PC-9 (cell line): Measurements from ENCODE around the gene FUT3. TPM values are rescaled to one million over a fixed set of nuclear protein-coding genes. Genes with fewer than 3 reads are reported as not detected.

ENCODE experiments used
- BruUV-seq: library from RNA; stranded (reverse); fragments of 400-500 nt; replicated peaks from 2 replicates; lab custom pipeline; 2021; lab: Mats Ljungman, UMichigan
- CTCF ChIA-PET: fragments of 300-600 bp; sonication (Branson Sonifier 250); formaldehyde crosslinking; loops from one replicate; lab custom pipeline; 2022; ENCODE audit warnings: antibody characterized with exemption; lab: Charles Lee
- POLR2A ChIA-PET: fragments of 300-600 bp; sonication (Branson Sonifier 250); formaldehyde crosslinking; loops from one replicate; lab custom pipeline; 2022; ENCODE audit warnings: antibody characterized with exemption; ENCODE audit not compliant: unreplicated experiment; lab: Charles Lee
- DNase-seq, 2 experiments: peaks; one replicate each; pipeline versions ENCODE4 v3.0.0 to v3.0.0-alpha.2; 2015 to 2022; ENCODE audit warnings: mixed read lengths in 1 of 2
- H2AFZ ChIP-seq: fragments of 200-600 bp; sonication (generic); 2 replicates; pipeline ENCODE4 v1.8.1; 2017; ENCODE audit warnings: antibody characterized with exemption
- H3F3A ChIP-seq: fragments of 200-600 bp; sonication (generic); 2 replicates; pipeline ENCODE4 v1.8.1; 2017; ENCODE audit warnings: antibody characterized with exemption, mild to moderate bottlenecking, low read depth; ENCODE audit not compliant: insufficient read depth
- H3K27ac ChIP-seq: fragments of 200-600 bp; sonication (generic); 2 replicates; pipeline ENCODE4 v1.6.1; 2016; ENCODE audit warnings: mixed run types
- H3K27me3 ChIP-seq: fragments of 200-600 bp; sonication (generic); 2 replicates; pipeline ENCODE4 v1.6.1; 2016; ENCODE audit warnings: low read depth, mixed run types; ENCODE audit not compliant: insufficient read depth
- H3K36me3 ChIP-seq: fragments of 200-600 bp; sonication (generic); 2 replicates; pipeline ENCODE4 v1.6.1; 2016; ENCODE audit warnings: low read depth, mixed run types
- H3K4me1 ChIP-seq: fragments of 200-600 bp; sonication (generic); replicated peaks from 2 replicates; pipeline ENCODE4 v1.6.1; 2016; ENCODE audit warnings: mixed run types; ENCODE audit not compliant: insufficient read depth
- H3K4me2 ChIP-seq: fragments of 200-600 bp; sonication (generic); 2 replicates; pipeline ENCODE4 v1.6.1; 2017; ENCODE audit warnings: mixed run types
- H3K4me3 ChIP-seq: fragments of 200-600 bp; sonication (generic); 2 replicates; pipeline ENCODE4 v1.6.1; 2016; ENCODE audit warnings: mixed run types
- H3K79me2 ChIP-seq: fragments of 200-600 bp; sonication (generic); 2 replicates; pipeline ENCODE4 v1.6.1; 2017; ENCODE audit warnings: low read depth, mixed run types
- H3K9me2 ChIP-seq: fragments of 200-600 bp; sonication (generic); 2 replicates; pipeline ENCODE4 v1.8.1; 2017; ENCODE audit warnings: mild to moderate bottlenecking; ENCODE audit not compliant: insufficient read depth
- H3K9me3 ChIP-seq: fragments of 200-600 bp; sonication (generic); 2 replicates; pipeline ENCODE4 v1.8.1; 2016; ENCODE audit warnings: low read depth; ENCODE audit not compliant: insufficient read depth
- H4K20me1 ChIP-seq: fragments of 200-600 bp; sonication (generic); 2 replicates; pipeline ENCODE4 v1.8.1; 2017; ENCODE audit not compliant: insufficient read depth
- EZH2 ChIP-seq: fragments of 200-600 bp; sonication (generic); IDR thresholded peaks from 2 replicates; pipeline ENCODE4 v1.8.0; 2017; ENCODE audit warnings: antibody characterized with exemption, low read depth
- intact Hi-C: fragments of 100-400 bp; cut with micrococcal nuclease; formaldehyde crosslinking; loops from one replicate; pipeline ENCODE4 v1.10.0; 2022; ENCODE audit not compliant: unreplicated experiment
- total RNA-seq: library from RNA; stranded (reverse); gene quantifications from 2 replicates; pipeline ENCODE4 v1.2.3, GENCODE V29; 2021
- TF ChIP-seq, protein P1 (sequence below): fragments of 200-600 bp; sonication (generic); conservative IDR thresholded peaks from 2 replicates; pipeline ENCODE4 v1.6.1; 2017; ENCODE audit warnings: mixed run types, antibody characterized with exemption, mild to moderate bottlenecking, moderate library complexity

The FUT3 gene
- total RNA-seq, 1 experiment from 2014 or later, result 28.5 TPM

DNA sequence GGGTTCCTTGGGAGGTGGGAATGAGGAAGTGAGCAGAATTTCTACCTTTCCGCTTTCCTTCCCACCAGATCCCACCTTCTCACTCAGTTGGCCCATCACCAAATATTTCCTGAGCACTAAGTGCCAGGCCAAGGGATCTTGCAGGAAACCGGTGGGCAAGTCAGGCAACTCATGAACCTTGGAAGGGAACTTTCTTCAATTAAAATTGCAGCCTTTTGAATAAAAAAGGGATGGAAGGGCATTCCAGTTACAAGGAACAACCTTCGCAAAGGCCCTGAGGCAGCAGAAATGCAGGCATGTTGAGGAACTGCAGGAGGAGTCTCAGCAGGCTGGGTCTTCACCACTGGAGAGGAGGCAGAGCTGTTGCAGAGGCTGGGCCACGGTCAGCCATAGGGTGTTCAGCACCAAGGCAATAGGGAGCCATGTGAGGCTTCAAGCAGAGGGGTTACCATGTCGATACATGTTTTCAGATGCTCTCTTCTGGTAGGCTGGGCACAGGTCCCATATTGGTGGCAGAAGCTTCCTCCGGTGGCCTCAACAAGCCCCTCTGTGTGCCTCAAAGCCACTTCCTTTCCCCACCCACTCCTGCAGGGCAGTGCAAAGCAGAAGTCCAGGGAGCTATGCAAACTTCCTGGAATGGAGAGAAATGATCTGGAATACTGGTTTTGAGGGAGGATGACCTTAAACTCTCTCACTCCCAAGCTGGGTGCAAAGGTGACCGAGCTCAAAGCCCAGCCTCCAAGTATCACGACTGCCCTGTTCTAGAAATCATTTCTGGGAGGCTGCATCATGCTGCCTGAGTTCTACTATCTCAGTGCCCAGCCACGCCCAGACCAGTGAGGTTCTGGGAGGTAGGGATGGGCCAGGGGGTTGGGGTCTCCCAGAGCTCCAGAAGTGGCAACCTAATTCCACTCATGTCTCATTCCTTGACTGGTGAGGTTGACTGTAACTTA is 11.9 kb downstream of the FUT3 start, which contains the start of gene FUT6:
Gene FUT6, minus strand, starts transcription at position 638 of the 953 bp plus-strand sequence. CDS start 7,135 bp downstream, outside the sequence.
- Histone ChIP-seq H3K27ac (no peak within 1 kb of the TSS), H3K4me3 (no peak within 1 kb of the TSS), H3K9me3 (no peaks in the 10 kb centered on the region), H3F3A (peaks cover 3% of the 10 kb centered on the region; the same call in 1 of the 2 replicates), H3K27me3 (no peaks in the 10 kb centered on the region), H3K9me2 (no peaks in the 10 kb centered on the region), H2AFZ (no peak within 1 kb of the TSS), H3K79me2 (no peaks in the 10 kb centered on the region), H3K4me2 (no peak within 1 kb of the TSS), H3K4me1 (no peaks in the 10 kb centered on the region), H3K36me3 (no peaks in the 10 kb centered on the region), H4K20me1 (no peaks in the 10 kb centered on the region)
- CTCF ChIA-PET, result interaction anchor here (0.7 kb wide), 1 partner anchor 151 kb away, joined by 14 read pairs; no protein-coding TSS in a partner anchor
- POLR2A ChIA-PET, result no interaction called here
- DNase-seq, result no peak
- BruUV-seq, result no TSS peak
- TF ChIP-seq, protein P1, sequence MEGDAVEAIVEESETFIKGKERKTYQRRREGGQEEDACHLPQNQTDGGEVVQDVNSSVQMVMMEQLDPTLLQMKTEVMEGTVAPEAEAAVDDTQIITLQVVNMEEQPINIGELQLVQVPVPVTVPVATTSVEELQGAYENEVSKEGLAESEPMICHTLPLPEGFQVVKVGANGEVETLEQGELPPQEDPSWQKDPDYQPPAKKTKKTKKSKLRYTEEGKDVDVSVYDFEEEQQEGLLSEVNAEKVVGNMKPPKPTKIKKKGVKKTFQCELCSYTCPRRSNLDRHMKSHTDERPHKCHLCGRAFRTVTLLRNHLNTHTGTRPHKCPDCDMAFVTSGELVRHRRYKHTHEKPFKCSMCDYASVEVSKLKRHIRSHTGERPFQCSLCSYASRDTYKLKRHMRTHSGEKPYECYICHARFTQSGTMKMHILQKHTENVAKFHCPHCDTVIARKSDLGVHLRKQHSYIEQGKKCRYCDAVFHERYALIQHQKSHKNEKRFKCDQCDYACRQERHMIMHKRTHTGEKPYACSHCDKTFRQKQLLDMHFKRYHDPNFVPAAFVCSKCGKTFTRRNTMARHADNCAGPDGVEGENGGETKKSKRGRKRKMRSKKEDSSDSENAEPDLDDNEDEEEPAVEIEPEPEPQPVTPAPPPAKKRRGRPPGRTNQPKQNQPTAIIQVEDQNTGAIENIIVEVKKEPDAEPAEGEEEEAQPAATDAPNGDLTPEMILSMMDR, result no peak
- intact Hi-C loops, result no loop called here

DNA sequence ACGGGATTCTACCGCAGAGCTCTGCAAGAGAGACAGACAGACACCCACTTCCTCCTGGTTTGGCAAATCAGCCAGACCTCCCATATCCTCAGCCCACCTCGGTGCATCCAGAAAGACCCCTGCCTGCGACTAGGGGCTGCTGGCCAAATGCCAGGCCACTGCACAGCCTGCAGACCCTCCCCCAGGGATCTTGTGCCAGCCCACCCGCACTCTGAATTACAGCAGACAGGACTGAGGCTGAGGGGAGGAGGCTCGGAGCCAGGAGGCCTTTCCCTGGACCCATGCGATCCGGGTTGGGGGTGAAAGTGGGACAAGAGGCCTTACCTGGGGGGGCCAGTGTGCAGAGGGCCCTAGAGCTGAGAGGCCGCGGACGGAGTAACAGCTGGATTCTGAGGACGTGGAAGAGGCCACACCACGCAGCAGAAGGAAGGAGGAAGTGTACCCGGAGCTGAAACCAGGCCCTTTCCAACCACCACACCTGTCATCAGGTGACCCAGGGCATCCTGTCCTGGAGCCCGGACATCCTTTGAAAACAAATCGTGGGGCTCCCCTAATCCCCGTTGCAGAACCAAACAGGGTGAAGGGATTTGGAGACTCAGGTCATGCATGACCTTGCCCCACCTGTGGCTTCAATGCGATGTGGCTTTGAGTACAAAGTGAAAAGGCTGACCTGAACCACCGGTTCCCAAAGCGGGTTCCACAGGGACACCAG is 12.7 kb downstream of the FUT3 start:
- Histone ChIP-seq H3K9me2 (no peaks in the 10 kb centered on the region), H2AFZ (no peak overlapping the region), H3K4me3 (no peak overlapping the region), H3K9me3 (no peaks in the 10 kb centered on the region), H3K4me2 (no peak overlapping the region), H3K4me1 (no peaks in the 10 kb centered on the region), H3K79me2 (no peaks in the 10 kb centered on the region), H3K36me3 (no peaks in the 10 kb centered on the region), H3K27ac (no peak overlapping the region), H3K27me3 (no peaks in the 10 kb centered on the region), H4K20me1 (no peaks in the 10 kb centered on the region), H3F3A (peaks cover 3% of the 10 kb centered on the region; the same call in 1 of the 2 replicates)
- DNase-seq, result no peak
- TF ChIP-seq, protein P1, result no peak
- no peak for TF ChIP-seq EZH2
- BruUV-seq, result no TSS peak
- ChIA-PET CTCF (no interaction called here), POLR2A (no interaction called here)
- intact Hi-C loops, result no loop called here

DNA sequence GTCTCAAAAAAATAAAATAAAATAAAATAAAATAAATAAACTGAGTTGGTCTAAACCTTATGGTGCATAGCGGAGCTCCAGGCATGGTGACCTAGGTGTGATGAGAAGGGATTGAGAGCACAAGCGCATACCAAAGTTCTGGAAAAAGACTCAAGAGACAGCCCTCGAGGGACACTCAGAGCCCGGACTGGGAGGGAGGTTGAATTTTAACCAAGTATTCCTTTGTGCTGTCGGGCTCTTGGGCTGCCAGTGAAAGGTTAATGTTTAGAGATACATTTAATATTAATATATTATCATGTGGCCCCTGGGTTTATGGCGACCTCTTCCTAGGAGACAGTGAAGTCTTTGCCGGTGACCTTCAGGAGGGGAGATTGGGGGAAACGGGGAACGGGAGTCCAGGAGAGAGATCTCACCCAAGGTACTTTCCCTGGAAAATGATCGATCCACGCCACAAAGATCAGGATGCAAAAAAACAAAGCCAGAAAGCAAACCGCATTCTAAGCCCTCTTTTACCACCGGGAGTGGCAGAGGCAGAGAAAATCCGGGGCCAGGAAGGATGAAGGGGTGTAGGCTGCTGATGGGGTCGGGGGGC is 13.4 kb downstream of the FUT3 start:
- BruUV-seq, result no TSS peak
- no peaks in the 10 kb centered on the region for H3K27me3 ChIP-seq
- CTCF ChIA-PET, result no interaction called here
- H3K36me3 ChIP-seq, result no peaks in the 10 kb centered on the region
- no peak overlapping the region for H3K4me2 ChIP-seq
- POLR2A ChIA-PET, result no interaction called here
- intact Hi-C loops, result no loop called here
- no peaks in the 10 kb centered on the region for H3K79me2 ChIP-seq
- H2AFZ ChIP-seq, result no peak overlapping the region
- no peak overlapping the region for H3K4me3 ChIP-seq
- no peaks in the 10 kb centered on the region for H3K4me1 ChIP-seq
- DNase-seq, result no peak
- no peak for TF ChIP-seq EZH2
- TF ChIP-seq, protein P1, result no peak
- peaks cover 3% of the 10 kb centered on the region; the same call in 1 of the 2 replicates for H3F3A ChIP-seq
- H4K20me1 ChIP-seq, result no peaks in the 10 kb centered on the region
- no peaks in the 10 kb centered on the region for H3K9me3 ChIP-seq
- H3K9me2 ChIP-seq, result no peaks in the 10 kb centered on the region
- no peak overlapping the region for H3K27ac ChIP-seq
